ENCODE results near the gene SPTBN1. TPM values are rescaled to one million over a fixed set of nuclear protein-coding genes. Genes with fewer than 3 reads are reported as not detected.

Gene SPTBN1
- total RNA-seq, 4 donors from 2014 or later: 132 to 239 (median 195) TPM

- no peak for TF ChIP-seq CTCF (IDR thresholded peaks at IDR 0.05)
- TF ChIP-seq POLR2A (IDR thresholded peaks at IDR 0.05): no peak
- no peak for DNase-seq (ENCODE audit: low spot score in 2 of 2)
- intact Hi-C loops (cut with DNase I; ENCODE audit: low total_unique reads): no loop called here
- 86 to 89% methylated on average over 6 of the region's 6 CpGs for WGBS, 2 donors
- no peak overlapping the region for H3K4me3 ChIP-seq (ENCODE audit: low read depth, poor library complexity, severe bottlenecking)
Measured at GRCh38 chr2:54539683-54540082, 83.6 kb downstream of the SPTBN1 start.

- WGBS, 2 donors: 55 to 62% methylated on average over 1 of the region's 1 CpG
- intact Hi-C loops (cut with DNase I; ENCODE audit: low total_unique reads): no loop called here
- H3K4me3 ChIP-seq (ENCODE audit: low read depth, poor library complexity, severe bottlenecking): no peak overlapping the region
- TF ChIP-seq POLR2A (IDR thresholded peaks at IDR 0.05) (no peak), CTCF (IDR thresholded peaks at IDR 0.05) (no peak)
- no peak for DNase-seq (ENCODE audit: low spot score in 2 of 2)
Measured at GRCh38 chr2:54540194-54540593, 84.1 kb downstream of the SPTBN1 start.

GRCh38 chr2:54541995-54542394 lies 85.9 kb downstream of the SPTBN1 start:
- intact Hi-C loops (cut with DNase I; ENCODE audit: low total_unique reads): no loop called here
- DNase-seq (ENCODE audit: low spot score in 2 of 2): no peak
- TF ChIP-seq CTCF (IDR thresholded peaks at IDR 0.05) (no peak), POLR2A (IDR thresholded peaks at IDR 0.05) (no peak)
- no peak overlapping the region for H3K4me3 ChIP-seq (ENCODE audit: low read depth, poor library complexity, severe bottlenecking)
- 65 to 69% methylated on average over 4 of the region's 4 CpGs for WGBS, 2 donors

- 65 to 77% methylated on average over 3 of the region's 3 CpGs for WGBS, 2 donors
- intact Hi-C loops (cut with DNase I; ENCODE audit: low total_unique reads): no loop called here
Measured at GRCh38 chr2:54543733-54544396, 87.7 kb downstream of the SPTBN1 start.

GRCh38 chr2:54545702-54546450 lies 89.7 kb downstream of the SPTBN1 start:
- no peak for DNase-seq (ENCODE audit: low spot score in 2 of 2)
- H3K4me3 ChIP-seq (ENCODE audit: low read depth, poor library complexity, severe bottlenecking): no peak overlapping the region
- WGBS, 2 donors: 73 to 83% methylated on average over 3 of the region's 3 CpGs
- intact Hi-C loops (cut with DNase I; ENCODE audit: low total_unique reads): no loop called here
- no peak for TF ChIP-seq POLR2A (IDR thresholded peaks at IDR 0.05)
- no peak for TF ChIP-seq CTCF (IDR thresholded peaks at IDR 0.05)

More at GRCh38 chr2:54543733-54544396, 87.7 kb downstream of the SPTBN1 start:
- DNase-seq (ENCODE audit: low spot score in 2 of 2): no peak
- TF ChIP-seq POLR2A (IDR thresholded peaks at IDR 0.05): no peak
- TF ChIP-seq CTCF (IDR thresholded peaks at IDR 0.05): no peak
- no peak overlapping the region for H3K4me3 ChIP-seq (ENCODE audit: low read depth, poor library complexity, severe bottlenecking)
